NT2/D1 (cell line): ENCODE data around the gene SH3BP5.

Experiments used
- DNase-seq: peaks from one replicate; pipeline ENCODE4 v3.0.0-alpha.2; 2011; ENCODE audit warnings: low read depth, low spot score
- H3K27me3 ChIP-seq: 2 replicates; pipeline ENCODE4 v1.6.0; 2011; ENCODE audit warnings: mild to moderate bottlenecking; ENCODE audit not compliant: insufficient read length, insufficient read depth
- H3K36me3 ChIP-seq: 2 replicates; pipeline ENCODE4 v1.6.1; 2011; ENCODE audit warnings: mild to moderate bottlenecking, low read length, mixed read lengths; ENCODE audit not compliant: insufficient read depth, insufficient read length
- H3K4me1 ChIP-seq: 2 replicates; pipeline ENCODE4 v1.5.1; 2011; ENCODE audit not compliant: insufficient read depth, insufficient read length
- H3K4me3 ChIP-seq: 2 replicates; pipeline ENCODE4 v1.5.1; 2011; ENCODE audit warnings: low read depth; ENCODE audit not compliant: insufficient read length
- H3K9ac ChIP-seq: 2 replicates; pipeline ENCODE4 v1.6.0; 2011; ENCODE audit warnings: low read depth; ENCODE audit not compliant: insufficient read length
- H3K9me3 ChIP-seq: 2 replicates; pipeline ENCODE4 v1.5.1; 2011; ENCODE audit warnings: mild to moderate bottlenecking, low read length; ENCODE audit not compliant: insufficient read depth
- SUZ12 ChIP-seq: IDR thresholded peaks from 2 replicates; pipeline ENCODE4 v1.6.1; 2011; ENCODE audit not compliant: insufficient read length, insufficient read depth; ENCODE audit errors: extremely low read depth
- YY1 ChIP-seq: IDR thresholded peaks from 2 replicates; pipeline ENCODE4 v1.6.1; 2011; ENCODE audit not compliant: insufficient read length, insufficient read depth
- ZNF274 ChIP-seq: IDR thresholded peaks from 2 replicates; pipeline ENCODE4 v1.6.1; 2011; ENCODE audit warnings: mild to moderate bottlenecking, low read depth, low read length

Gene SH3BP5

DNA sequence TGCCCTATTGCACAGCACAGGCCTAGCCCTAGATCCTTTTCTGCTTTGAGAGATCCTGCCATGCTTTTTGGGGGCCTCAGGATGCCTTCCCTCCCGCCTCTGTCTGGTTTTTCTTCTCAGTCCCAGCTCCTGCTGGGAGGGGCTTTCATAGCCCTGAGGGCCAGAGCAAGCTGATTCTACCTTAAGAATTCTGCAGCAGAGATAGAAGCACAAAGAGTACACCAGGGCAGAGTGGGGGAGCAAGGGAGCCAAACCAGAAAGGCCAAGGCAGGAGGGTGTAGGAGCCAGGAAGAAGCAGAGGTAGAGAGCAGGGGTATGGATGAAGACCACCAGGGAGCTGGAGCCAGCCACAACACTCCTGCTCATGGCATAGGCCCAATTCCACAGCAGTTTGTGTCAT, 18.1 kb downstream of the SH3BP5 start:
- Histone ChIP-seq H3K9ac (peak overlapping the region; percentile 29), H3K4me1 (peaks cover 10% of the 10 kb centered on the region), H3K36me3 (no peaks in the 10 kb centered on the region), H3K4me3 (no peak overlapping the region), H3K27me3 (no peaks in the 10 kb centered on the region), H3K9me3 (no peaks in the 10 kb centered on the region)
- TF ChIP-seq ZNF274, result no peak
- no peak for TF ChIP-seq SUZ12
- TF ChIP-seq YY1, result no peak
- DNase-seq, result no peak

DNA sequence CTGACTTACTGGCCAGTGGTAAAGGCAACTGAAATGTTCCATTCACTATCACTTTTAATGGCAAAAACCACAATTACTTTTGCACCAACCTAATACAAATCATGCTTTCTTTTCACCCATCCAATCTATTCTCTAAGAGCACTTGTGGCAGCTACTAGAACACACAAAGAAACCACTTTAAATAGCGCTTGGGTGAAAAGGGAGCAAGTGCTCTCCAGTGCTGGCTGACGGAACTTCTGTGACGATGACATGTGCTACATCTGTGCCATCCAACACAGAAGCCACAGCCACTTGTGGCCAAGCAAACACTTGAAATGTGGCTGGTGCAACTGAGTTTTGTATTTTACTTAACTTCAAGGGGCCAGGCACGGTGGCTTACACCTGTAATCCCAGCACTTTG, 18.9 kb downstream of the SH3BP5 start:
- H3K4me3 ChIP-seq, result no peak overlapping the region
- H3K4me1 ChIP-seq, result peaks cover 10% of the 10 kb centered on the region
- no peak for TF ChIP-seq ZNF274
- TF ChIP-seq SUZ12, result no peak
- no peak for TF ChIP-seq YY1
- H3K9me3 ChIP-seq, result no peaks in the 10 kb centered on the region
- no peak overlapping the region for H3K9ac ChIP-seq
- no peaks in the 10 kb centered on the region for H3K27me3 ChIP-seq
- no peak for DNase-seq
- no peaks in the 10 kb centered on the region for H3K36me3 ChIP-seq

- Histone ChIP-seq H3K36me3 (no peaks in the 10 kb centered on the region), H3K4me1 (peaks cover 10% of the 10 kb centered on the region), H3K9ac (no peak overlapping the region), H3K4me3 (no peak overlapping the region), H3K27me3 (no peaks in the 10 kb centered on the region), H3K9me3 (no peaks in the 10 kb centered on the region)
- TF ChIP-seq ZNF274 (no peak), YY1 (no peak), SUZ12 (no peak)
- DNase-seq, result no peak
Observed at GRCh38 chr3:15312550-15312949, 19.8 kb downstream of the SH3BP5 start.

DNA sequence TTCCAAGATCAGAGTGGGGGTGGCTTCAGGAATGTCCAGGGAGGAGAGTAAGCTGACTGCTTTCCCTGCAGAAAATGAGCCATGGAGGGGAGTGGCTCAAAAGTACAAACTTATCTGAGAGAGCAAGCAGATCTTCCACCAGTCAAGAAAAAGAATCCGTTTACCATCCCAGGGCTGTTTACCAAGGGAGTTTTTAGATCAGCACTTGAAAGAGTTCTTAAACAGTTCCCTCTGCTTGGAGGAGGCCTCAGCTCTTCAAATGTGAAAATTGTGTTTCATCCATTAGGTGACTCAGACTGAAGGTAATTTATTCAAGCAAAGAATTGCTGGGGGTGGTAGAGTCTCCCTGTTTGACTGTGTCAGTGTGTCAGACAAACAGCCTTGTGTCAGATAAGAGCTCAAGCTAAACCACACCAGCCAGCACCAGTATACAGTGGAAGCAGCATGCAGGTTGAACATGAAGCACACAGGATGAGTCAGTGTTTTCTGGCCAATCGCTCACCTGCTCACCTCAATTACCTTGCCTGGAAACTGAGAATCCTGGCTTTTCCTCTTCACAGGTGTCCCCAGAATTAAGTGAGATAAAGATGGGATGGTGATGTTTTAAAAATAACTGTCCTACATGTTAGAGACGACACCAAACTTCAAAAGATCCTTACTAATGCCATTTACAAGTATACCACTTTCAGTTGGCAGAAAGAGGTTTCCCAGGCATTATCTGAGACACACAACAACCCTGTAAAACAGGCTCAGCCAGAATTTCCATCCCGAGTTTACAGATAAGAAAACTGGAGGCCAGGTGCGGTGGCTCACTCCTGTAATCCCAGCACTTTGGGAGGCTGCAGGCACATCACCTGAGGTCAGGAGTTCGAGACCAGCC, 21.7 kb downstream of the SH3BP5 start:
- Histone ChIP-seq H3K36me3 (no peaks in the 10 kb centered on the region), H3K4me3 (no peak overlapping the region), H3K27me3 (no peaks in the 10 kb centered on the region), H3K4me1 (peaks cover 10% of the 10 kb centered on the region), H3K9ac (no peak overlapping the region), H3K9me3 (no peaks in the 10 kb centered on the region)
- no peak for TF ChIP-seq ZNF274
- no peak for TF ChIP-seq YY1
- TF ChIP-seq SUZ12, result no peak
- DNase-seq, result no peak

GRCh38 chr3:15309662-15310335, 22.6 kb downstream of the SH3BP5 start:
- Histone ChIP-seq H3K27me3 (no peaks in the 10 kb centered on the region), H3K36me3 (no peaks in the 10 kb centered on the region), H3K9ac (no peak overlapping the region), H3K9me3 (no peaks in the 10 kb centered on the region), H3K4me1 (peaks cover 15% of the 10 kb centered on the region), H3K4me3 (no peak overlapping the region)
- no peak for TF ChIP-seq SUZ12
- TF ChIP-seq YY1, result no peak
- no peak for TF ChIP-seq ZNF274
- no peak for DNase-seq

DNA sequence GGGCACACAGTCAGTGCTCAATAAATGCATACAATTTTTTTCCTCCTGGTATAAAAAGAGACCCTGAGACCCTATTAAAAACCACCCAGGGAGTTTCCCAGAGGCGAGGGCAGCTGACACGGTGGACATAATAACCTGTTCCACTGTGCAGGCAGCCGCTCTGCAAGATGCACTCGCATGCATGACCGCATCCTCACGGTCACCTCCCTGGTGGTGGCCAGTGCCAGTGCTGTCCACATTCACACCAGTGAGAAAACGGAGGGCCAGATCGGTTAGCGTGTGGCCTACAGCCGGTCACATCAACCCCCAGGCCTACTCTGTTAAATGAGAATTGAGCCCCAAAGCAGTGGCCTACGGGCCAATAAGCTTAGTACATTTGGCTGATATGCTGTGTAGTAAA, 24.8 kb downstream of the SH3BP5 start:
- Histone ChIP-seq H3K9me3 (no peaks in the 10 kb centered on the region), H3K27me3 (no peaks in the 10 kb centered on the region), H3K4me3 (no peak overlapping the region), H3K36me3 (peaks cover 16% of the 10 kb centered on the region), H3K4me1 (peaks cover 5% of the 10 kb centered on the region), H3K9ac (no peak overlapping the region)
- TF ChIP-seq YY1 (no peak), SUZ12 (no peak), ZNF274 (no peak)
- DNase-seq, result no peak

DNA sequence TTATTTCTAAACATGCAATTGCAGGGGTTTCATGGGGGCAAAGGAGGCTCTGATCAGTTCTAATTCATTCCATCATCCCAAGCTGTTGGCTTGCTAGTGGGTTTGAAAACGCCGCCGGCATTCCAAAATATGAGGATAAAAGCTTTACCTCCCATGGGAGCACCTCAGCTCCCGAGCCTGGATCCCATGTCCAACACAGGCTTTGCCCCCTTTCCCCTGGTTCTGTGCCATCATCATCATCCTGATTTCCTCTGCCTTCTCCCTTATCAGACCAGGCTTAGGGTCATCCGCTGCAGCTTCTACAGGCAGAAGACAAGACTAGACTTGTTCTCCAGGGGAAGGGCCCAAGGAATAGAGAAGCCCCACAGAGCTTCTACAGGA, 25.4 kb downstream of the SH3BP5 start:
- Histone ChIP-seq H3K27me3 (no peaks in the 10 kb centered on the region), H3K9ac (no peak overlapping the region), H3K9me3 (no peaks in the 10 kb centered on the region), H3K4me3 (no peak overlapping the region), H3K4me1 (peaks cover 5% of the 10 kb centered on the region), H3K36me3 (peaks cover 22% of the 10 kb centered on the region)
- TF ChIP-seq ZNF274, result no peak
- TF ChIP-seq YY1, result no peak
- TF ChIP-seq SUZ12, result no peak
- no peak for DNase-seq
